GM12892 (cell line): ENCODE measurements around the gene SLC37A1.

ENCODE experiments used
- POLR2A ChIP-seq: IDR thresholded peaks from 2 replicates; pipeline ENCODE4 v1.6.1; 2011; ENCODE audit warnings: low read depth, low read length, control low read depth
- POLR2AphosphoS5 ChIP-seq: IDR thresholded peaks from 2 replicates; pipeline ENCODE4 v1.6.1; 2011; ENCODE audit warnings: low read depth, low read length, control low read depth
- TAF1 ChIP-seq: IDR thresholded peaks from 2 replicates; pipeline ENCODE4 v1.6.1; 2011; ENCODE audit warnings: low read depth, mild to moderate bottlenecking, control low read depth, low read length, borderline replicate concordance

DNA sequence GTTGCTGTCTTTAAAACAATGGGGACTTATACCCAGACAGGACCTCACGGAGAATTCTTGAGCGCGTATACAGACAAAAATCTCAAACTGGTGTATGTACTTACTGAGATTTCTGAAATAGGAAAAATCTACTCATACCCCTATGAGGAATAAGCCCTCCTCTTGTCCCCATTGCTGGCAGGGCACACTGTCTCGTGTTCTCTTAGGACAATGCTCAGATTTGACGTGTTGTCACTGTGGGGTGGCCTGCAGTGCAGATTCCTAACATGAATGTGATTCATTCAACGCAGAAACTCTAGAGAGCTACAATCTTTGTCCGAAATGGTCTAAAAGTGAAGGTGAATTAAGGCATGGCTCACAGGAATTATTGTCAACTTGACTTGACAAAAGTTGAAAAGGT, 108.6 kb downstream of the SLC37A1 start:
- TF ChIP-seq POLR2AphosphoS5 (no peak), TAF1 (no peak), POLR2A (no peak)
